Lung (tissue), 12 donors: Measurements from ENCODE around the gene CHERP. TPM values are rescaled to one million over a fixed set of nuclear protein-coding genes. Genes with fewer than 3 reads are reported as not detected.
"Not testable (repeated sequence)": the region's sequence is repeated elsewhere in the genome, so short reads cannot be mapped to it uniquely, and the experiment has no call there.

Experiments used
- ATAC-seq: fragments of 200-7000 bp; cut with Tn5 transposase; one replicate; pipeline ENCODE4 v1.9.1; 2020; ENCODE audit warnings: moderate number of reproducible peaks; ENCODE audit not compliant: insufficient read depth, low FRiP score
- DNase-seq, 3 donors: peaks; one replicate each; pipeline ENCODE4 v3.0.0-alpha.2; 2013 to 2017
- H3K27ac ChIP-seq, 2 donors: one replicate each; pipeline ENCODE4 v1.5.1; 2013; ENCODE audit warnings: mild to moderate bottlenecking in 2 of 2, moderate library complexity in 2 of 2, control low read depth in 1 of 2, inconsistent platforms in 1 of 2, low read depth in 1 of 2, low read length in 1 of 2
- H3K27me3 ChIP-seq, 3 donors: one replicate each; pipeline ENCODE4 v1.5.1; 2013; ENCODE audit warnings: low read length in 2 of 3; ENCODE audit not compliant: control insufficient read depth in 3 of 3, insufficient read depth in 3 of 3
- H3K36me3 ChIP-seq, 4 donors: one replicate each; pipeline ENCODE4 v1.5.1; 2013; ENCODE audit warnings: low read length in 4 of 4, mild to moderate bottlenecking in 1 of 4, moderate library complexity in 1 of 4; ENCODE audit not compliant: control insufficient read depth in 4 of 4, insufficient read depth in 4 of 4
- H3K4me1 ChIP-seq, 5 donors: one replicate each; pipeline ENCODE4 v1.5.1; 2013; ENCODE audit warnings: low read length in 5 of 5, mild to moderate bottlenecking in 2 of 5, moderate library complexity in 1 of 5; ENCODE audit not compliant: control insufficient read depth in 5 of 5, insufficient read depth in 5 of 5
- H3K4me3 ChIP-seq: one replicate; pipeline ENCODE4 v1.5.1; 2013; ENCODE audit warnings: mild to moderate bottlenecking, control low read depth, moderate library complexity
- H3K9ac ChIP-seq, 2 donors: one replicate each; pipeline ENCODE4 v1.5.1; 2013; ENCODE audit warnings: low read length in 2 of 2, control low read depth in 1 of 2; ENCODE audit not compliant: insufficient read depth in 1 of 2
- H3K9me3 ChIP-seq, 4 donors: one replicate each; pipeline ENCODE4 v1.5.1; 2013; ENCODE audit warnings: low read length in 3 of 4, mild to moderate bottlenecking in 1 of 4, moderate library complexity in 1 of 4; ENCODE audit not compliant: control insufficient read depth in 4 of 4, insufficient read depth in 3 of 4
- CTCF ChIP-seq: IDR thresholded peaks from 2 replicates; pipeline ENCODE4 v1.5.1; 2012; ENCODE audit warnings: mild to moderate bottlenecking; ENCODE audit errors: control extremely low read depth, extremely low read depth
- WGBS, 2 donors: extraction: QIAGEN DNeasy Blood & Tissue Kit; methylation state at CpG; one replicate each; pipeline ENCODE4 v1.1.7; 2013; 5-methylcytosine and 5-hydroxymethylcytosine counted together
- polyA plus RNA-seq, 2 donors: library from polyadenylated mRNA; stranded (reverse); fragments of 200-250 nt; gene quantifications; one replicate each; pipeline ENCODE4 v1.2.1, GENCODE V29; 2013
- total RNA-seq, 2 donors: library from RNA; depleted of rRNA in 1 of 2; stranded (reverse); fragments of >200 nt in 1 of 2; gene quantifications; one replicate each; pipeline ENCODE4 v1.2.1, GENCODE V29; 2014 to 2021
- donor health status: control.
- donor health status: control.
- donor health status: Bipolar disorder and iron deficiency.
- donor health status: healthy.
- donor health status: DM: yes; HTN: yes; CAD: no.

CHERP gene
- total and polyA plus RNA-seq, 4 donors: 19.5 to 30.9 (median 23.3) TPM

DNA sequence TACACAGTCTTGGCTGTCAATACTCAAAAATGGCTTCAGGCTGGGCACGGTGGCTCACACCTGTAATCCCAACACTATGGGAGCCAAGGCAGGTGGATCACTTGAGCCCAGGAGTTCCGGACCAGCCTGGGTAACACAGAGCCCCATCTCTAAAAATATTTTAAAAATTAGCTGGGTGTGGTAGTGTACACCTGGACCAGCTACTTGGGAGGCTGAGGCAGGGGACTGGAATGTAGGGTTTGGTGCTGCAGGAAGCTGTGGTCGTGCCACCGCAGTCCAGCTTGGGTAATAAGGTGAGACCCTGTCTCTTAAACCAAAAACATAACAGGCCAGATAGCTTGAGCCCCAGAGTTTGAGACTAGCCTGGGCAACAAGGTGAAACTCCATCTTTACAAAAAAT lies 6.7 kb upstream of the CHERP start:
- Histone ChIP-seq H3K9me3 (no peaks in the 10 kb centered on the region), H3K4me3 (no peak overlapping the region), H3K27ac (no peak overlapping the region), H3K9ac (no peak overlapping the region), H3K4me1 (no peaks in the 10 kb centered on the region), H3K36me3 (peaks cover 3 to 17% (median 8%) of the 10 kb centered on the region in 4 donors), H3K27me3 (no peaks in the 10 kb centered on the region)
- no peak for TF ChIP-seq CTCF
- DNase-seq (no peak), ATAC-seq (no peak)
- 76 to 92% methylated on average over 4 of the region's 4 CpGs for WGBS, 2 donors

DNA sequence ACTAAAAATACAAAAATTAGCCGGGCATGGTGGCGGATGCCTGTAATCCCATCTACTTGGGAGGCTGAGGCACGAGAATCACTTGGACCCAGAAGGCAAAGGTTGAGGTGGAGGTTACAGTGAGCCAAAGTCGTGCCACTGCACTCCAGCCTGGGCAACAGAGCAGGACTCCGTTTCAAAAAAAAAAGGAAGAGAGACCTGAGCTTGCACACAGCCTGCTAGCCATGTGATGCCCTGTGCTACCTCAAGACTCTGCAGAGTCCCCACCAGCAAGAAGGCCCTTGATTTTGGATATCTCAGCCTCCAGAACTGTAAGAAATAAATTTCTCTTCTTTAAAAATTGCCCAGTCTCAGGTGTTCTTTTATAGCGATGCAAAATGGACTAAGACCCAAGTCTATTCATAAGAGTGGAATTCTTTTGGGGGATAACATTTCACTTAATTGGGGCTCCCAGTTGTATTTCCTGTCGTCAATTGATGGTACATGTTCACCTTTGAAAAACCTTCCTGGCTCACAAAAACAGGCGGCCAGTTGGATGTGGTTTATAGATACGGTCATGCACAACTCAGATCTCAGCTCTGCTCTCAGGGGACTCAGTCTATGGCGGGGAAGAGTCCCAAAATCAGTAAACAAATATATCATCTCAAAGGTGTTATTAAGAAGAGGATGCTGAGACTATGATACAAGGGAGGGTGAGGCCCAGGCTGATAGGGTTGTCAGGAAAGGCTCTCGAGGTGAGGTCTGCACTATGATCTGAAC lies 2.4 kb upstream of the CHERP start:
- Histone ChIP-seq H3K27me3 (no peaks in the 10 kb centered on the region), H3K9ac (no peak overlapping the region), H3K36me3 (peaks cover 0 to 7% (median 2%) of the 10 kb centered on the region in 4 donors), H3K9me3 (no peaks in the 10 kb centered on the region), H3K4me1 (peaks cover 0 to 11% (median 8%) of the 10 kb centered on the region in 5 donors), H3K27ac (no peak overlapping the region), H3K4me3 (no peak overlapping the region)
- ATAC-seq (no peak), DNase-seq (no peak)
- 91 to 93% methylated on average over 11 of the region's 11 CpGs for WGBS, 2 donors
- TF ChIP-seq CTCF: no peak

DNA sequence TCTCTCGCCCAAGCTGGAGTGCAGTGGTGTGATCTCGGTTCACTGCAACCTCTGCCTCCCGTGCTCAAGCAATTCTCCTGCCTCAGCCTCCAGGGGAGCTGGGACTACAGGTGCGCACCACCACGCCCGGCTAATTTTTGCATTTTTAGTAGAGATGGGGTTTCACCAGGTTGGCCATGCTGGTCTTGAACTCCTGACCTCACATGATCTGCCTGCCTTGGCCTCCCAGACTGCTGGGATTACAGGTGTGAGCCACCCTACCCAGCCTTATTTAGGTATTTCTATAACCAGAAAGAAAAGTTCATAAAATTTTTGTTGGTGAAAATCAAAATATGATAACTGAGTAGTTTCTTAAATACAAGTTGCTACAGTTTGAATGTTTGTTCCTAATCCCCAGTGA lies 1.5 kb upstream of the CHERP start:
- not testable (repeated sequence) for H3K4me3 ChIP-seq, H3K9me3 ChIP-seq
- peaks cover 0 to 13% (median 8%) of the 10 kb centered on the region in 5 donors for H3K4me1 ChIP-seq

GRCh38 chr19:16542910-16543472 lies 754 bp upstream of the CHERP start:
- peak in 1 of 3 donors; percentile 26 for DNase-seq
- H3K4me1 ChIP-seq: peaks cover 0 to 13% (median 8%) of the 10 kb centered on the region in 5 donors

More for the DNA sequence above, 1.5 kb upstream of the CHERP start:
- Histone ChIP-seq H3K36me3 (peaks cover 0 to 10% (median 4%) of the 10 kb centered on the region in 4 donors), H3K9ac (peak overlapping the region; percentile 55 to 68)
- ATAC-seq, H3K27me3 ChIP-seq, DNase-seq, H3K27ac ChIP-seq: not testable (repeated sequence)
- WGBS, 2 donors: 84 to 88% methylated on average over 6 of the region's 6 CpGs

More at GRCh38 chr19:16542910-16543472, 754 bp upstream of the CHERP start:
- H3K4me3 ChIP-seq: peak overlapping the region; percentile 87
- H3K9ac ChIP-seq: peak overlapping the region; percentile 72 to 89
- no peaks in the 10 kb centered on the region for H3K9me3 ChIP-seq
- 4 to 6% methylated on average over 15 of the region's 15 CpGs for WGBS, 2 donors
- no peak for TF ChIP-seq CTCF
- H3K27ac ChIP-seq: peak overlapping the region; percentile 84 to 91
- H3K27me3 ChIP-seq: no peaks in the 10 kb centered on the region
- H3K36me3 ChIP-seq: peaks cover 0 to 12% (median 7%) of the 10 kb centered on the region in 4 donors
- ATAC-seq: no peak
